ENCODE results near the gene UNC119B.
A peak's percentile ranks its signal among the peaks of the same experiment; 100 is the strongest.
"Not testable (repeated sequence)": the region's sequence is repeated elsewhere in the genome, so short reads cannot be mapped to it uniquely, and the experiment has no call there.

Gene UNC119B

GRCh38 chr12:120710031-120710804 is at the start of gene UNC119B:
Gene UNC119B, plus strand, starts transcription at chr12:120710458. Its CDS starts 17 bp downstream, at chr12:120710475.
- peak; percentile 75 for DNase-seq

GRCh38 chr12:120661432-120661831 is 48.8 kb upstream of the UNC119B start:
- no peak for DNase-seq

DNA sequence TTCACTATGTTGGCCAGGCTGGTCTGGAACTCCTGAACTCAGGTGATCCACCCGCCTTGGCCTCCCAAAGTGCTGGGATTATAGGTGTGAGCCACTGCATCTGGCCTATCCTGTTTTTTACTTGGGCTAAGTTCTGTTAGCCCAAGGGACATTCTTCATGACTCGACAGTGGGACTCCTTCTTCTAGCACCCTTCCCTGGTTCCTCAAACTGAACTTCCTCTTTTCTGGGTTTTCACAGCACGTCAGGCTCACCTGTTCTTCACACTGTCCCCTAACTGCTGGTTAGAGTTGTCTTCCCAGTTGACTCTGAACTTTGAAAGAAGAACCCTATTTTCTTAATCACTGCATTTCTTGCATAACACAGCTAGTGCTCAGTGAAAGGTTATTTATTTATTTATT is 47.4 kb upstream of the UNC119B start:
- no peak for DNase-seq

GRCh38 chr12:120663741-120664140 is 46.5 kb upstream of the UNC119B start:
- no peak for DNase-seq

GRCh38 chr12:120666571-120667390 is 43.5 kb upstream of the UNC119B start:
- no peak for DNase-seq

- DNase-seq: no peak
Measured at GRCh38 chr12:120668091-120668867, 42.0 kb upstream of the UNC119B start.

GRCh38 chr12:120668868-120669840 is 41.1 kb upstream of the UNC119B start:
- DNase-seq: no peak

GRCh38 chr12:120670237-120670636 is 40.0 kb upstream of the UNC119B start:
- not testable (repeated sequence) for DNase-seq

DNA sequence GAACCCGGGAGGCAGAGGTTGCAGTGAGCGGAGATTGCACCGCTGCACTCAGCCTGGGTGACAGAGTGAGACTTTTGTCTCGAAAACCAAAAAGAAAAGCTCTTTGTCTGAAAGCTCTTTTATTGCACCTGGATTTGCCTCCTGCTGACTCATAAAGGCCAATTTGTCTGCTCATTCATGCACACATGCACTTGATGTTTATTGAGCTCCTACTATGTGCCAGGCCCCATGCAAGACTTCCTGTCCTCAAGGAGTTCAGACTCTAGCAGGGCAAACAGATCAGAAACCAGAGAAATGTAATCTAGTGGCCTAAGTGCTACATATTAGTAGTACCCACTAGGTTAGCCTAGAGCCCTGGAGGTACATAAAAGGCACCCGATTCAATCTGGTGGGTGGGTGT is 39.6 kb upstream of the UNC119B start:
- no peak for DNase-seq

DNA sequence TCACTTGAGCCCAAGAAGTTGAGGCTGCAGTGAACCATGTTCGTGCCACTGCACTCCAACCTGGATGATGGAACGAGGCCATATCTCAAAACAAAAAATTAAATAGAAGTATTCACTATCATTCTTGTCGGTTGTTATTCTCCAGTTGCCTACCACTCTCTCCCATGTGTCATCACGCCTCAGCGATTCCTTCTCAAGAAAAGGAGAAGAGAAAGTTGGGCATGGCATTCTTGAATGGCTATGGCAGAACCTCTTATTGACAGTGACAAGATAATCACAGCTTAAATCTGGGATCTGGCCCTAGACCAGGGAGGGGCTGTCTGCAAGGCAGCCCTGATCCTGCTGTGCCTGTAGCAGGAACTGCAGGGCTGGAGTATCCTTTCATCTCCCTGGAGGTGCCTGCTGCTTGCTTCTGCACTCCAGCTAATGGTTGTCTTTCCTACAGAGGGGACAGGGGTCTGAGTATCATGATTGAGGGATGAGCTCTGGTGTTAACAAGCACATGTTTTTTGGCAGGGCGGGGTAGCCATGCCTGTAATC is 36.1 kb upstream of the UNC119B start:
- no peak for DNase-seq

GRCh38 chr12:120677765-120678473 is 32.3 kb upstream of the UNC119B start:
- DNase-seq: no peak

- DNase-seq: no peak
Measured at GRCh38 chr12:120678572-120678971, 31.7 kb upstream of the UNC119B start.

DNA sequence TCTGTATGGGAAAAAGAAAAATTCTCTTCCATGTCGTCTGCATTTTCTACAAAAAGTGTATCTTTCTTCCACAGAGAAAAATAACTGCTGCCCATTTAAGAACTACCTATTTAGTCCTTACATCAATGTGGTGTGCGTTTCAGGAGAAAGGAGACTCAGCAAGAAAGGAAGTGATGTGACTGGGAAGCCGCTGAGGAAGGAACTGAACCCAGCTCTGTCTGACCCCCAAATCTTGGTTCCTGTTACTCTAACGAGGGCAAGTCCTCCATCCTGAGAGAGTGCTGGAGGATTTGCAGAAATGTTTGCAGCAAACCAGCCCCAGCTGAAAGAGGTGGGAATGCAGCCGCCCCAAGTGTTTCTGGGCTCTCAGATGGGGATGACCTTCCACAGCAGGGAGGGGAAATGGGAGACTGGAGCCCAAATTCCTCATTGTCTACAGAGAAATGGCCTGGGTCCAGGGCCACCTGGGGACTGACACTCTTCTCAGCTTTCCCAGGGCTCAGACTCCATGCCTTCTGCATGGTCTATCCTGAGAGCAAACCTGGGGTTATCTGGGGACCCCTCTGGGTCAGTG is 30.0 kb upstream of the UNC119B start:
- DNase-seq: no peak

DNA sequence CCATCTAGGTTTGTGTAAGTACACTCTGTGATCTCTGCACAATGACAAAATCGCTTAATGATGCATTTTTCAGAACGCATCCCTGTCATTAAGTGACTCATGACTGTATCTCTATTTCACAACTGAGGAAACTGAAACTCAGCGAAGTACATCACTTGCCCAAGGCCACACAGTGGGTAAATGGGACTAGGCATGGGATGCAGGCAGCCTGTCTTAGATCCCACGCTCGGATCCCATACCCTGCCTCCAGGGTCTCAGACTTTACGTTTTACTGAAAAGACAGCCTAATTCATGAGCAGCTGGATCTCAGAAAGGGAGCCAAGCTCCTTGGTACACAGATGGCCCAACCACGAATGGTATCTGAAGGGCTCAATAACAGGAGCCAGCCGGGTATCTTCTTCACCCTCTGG is 25.7 kb upstream of the UNC119B start:
- no peak for DNase-seq

GRCh38 chr12:120685522-120685921 is 24.7 kb upstream of the UNC119B start:
- DNase-seq: no peak

DNA sequence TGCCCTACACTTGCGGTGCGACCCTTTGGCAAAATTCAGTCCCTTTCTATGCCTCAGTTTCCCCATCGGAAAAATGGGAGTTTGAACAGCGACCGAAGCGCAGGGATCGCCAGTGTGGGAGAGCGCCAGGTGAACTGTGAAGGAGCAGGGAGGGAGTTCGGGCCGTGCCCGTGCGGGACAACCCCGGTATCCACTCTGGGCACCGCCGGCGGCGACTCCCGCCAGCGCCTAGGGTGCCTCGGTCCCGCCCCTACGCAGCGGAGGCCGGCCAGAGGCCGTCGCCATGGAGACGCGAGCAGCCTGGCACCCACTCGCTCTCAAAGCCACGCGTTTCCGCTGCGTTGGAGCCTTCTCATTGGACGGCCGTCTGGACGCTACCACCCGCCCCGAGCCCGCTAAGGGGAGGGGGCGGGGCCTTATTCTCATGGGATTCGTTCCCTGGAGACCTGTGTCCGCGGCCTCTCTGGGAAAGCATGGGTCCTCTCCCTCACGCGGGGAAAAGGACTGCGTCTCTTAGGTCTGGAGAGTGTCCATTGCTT is 24.0 kb upstream of the UNC119B start:
- peak; percentile 96 for DNase-seq

DNA sequence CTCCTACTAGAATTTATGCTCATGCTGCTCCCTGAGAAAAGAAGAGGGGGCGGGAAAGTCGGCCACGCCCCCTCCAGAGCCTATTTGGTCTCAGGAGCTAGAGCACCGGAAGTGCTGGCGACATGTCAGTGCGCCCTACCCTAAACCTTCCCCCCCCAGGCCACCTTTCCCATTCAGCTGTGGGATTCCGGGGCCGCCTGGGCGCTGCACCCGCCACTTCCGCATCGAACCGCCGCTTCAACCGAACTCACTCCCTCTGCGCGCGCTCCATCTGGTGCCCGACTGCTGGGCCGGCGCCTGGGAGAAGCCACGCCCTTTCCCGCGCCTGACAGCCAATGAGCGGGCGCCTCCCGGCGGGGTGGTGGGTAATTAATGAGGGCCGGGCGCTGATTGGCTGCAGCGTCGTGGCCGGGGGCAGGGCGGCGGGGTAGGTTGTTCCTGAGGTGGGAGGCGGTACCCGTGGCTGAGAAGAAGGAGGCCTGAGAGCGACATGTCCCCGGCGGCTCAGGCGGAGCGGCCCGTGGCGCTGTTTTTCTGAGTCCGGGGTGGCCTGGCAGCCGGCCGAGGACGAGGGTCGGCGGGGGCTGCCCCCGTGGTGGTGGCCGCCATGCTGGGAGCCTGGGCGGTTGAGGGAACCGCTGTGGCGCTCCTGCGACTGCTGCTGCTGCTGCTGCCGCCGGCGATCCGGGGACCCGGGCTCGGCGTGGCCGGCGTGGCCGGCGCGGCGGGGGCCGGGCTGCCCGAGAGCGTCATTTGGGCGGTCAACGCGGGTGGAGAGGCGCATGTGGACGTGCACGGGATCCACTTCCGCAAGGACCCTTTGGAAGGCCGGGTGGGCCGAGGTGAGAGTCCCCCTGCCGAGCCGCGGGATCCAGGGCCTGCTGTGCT is 23.3 kb upstream of the UNC119B start, which contains the start of gene MLEC:
MLEC (plus strand) TSS at position 460 of the 888 bp plus-strand sequence; CDS start at position 608, 148 bp downstream.
- DNase-seq: peak; percentile 99

DNA sequence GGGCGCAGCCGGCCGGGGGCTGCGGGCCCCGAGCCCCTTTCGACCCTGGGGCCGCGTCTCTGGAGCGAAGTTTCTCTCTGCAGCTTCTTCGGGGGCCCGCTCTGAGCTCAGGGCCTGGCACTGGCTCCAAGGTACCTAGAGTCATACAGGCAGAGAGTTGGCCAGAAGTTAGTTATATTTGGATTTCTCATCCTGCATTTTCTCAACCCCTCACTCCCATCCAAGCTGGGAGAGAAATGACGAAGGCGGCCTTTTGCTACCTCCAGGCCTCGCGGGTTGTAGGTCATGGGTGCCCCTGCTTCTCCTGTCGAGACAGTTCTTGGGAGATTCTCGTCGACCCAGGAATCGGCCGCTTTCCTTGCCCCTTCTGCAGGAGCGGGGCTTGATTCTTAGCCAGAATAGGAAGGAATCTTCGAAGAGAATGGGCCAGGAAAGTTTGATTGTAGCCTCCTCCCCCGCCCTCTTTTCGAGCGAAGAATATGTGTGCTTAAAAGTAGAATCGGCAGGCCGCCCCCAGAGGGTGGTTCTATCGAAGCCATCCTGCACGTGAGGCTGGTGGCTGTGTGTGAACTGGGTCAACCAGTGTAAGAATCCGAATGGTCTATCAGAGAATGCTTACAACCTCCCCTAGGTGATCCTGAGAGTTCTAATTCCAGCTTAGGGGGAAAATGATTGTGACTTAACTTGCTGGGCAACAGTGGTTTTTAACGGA is 22.5 kb upstream of the UNC119B start:
- peak; percentile 27 for DNase-seq
